ENCODE measurements around the gene HBG2. TPM values are rescaled to one million over a fixed set of nuclear protein-coding genes. Genes with fewer than 3 reads are reported as not detected.

Gene HBG2
- total and polyA plus RNA-seq, 2 of the 13 experiments (the other 11 are each of a cell fraction or from before 2014, with no cell fraction given): not detected

GRCh38 chr11:5288906-5289550, 34.4 kb upstream of the HBG2 start:
- Histone ChIP-seq H3K9me3 (ENCODE audit: low read length) (no peaks in the 10 kb centered on the region), H3K9ac (ENCODE audit: insufficient read depth, low read depth, low read length) (no peak overlapping the region), H4K20me1 (ENCODE audit: insufficient read depth, low read length) (no peaks in the 10 kb centered on the region), H3K27me3 (ENCODE audit: control insufficient read depth in 1 of 2, insufficient read depth in 2 of 2, low read length in 2 of 2) (no peaks in the 10 kb centered on the region), H3K36me3 (replicated peaks in 1 of 2; ENCODE audit: control insufficient read depth in 1 of 2, insufficient read depth in 2 of 2, low read length in 2 of 2) (no peaks in the 10 kb centered on the region), H3K27ac (ENCODE audit: extremely low read length, insufficient read depth, low read length) (no peak overlapping the region), H3K4me2 (ENCODE audit: low read depth, low read length) (no peak overlapping the region), H3K4me1 (ENCODE audit: insufficient read depth, low read length) (no peaks in the 10 kb centered on the region), H2AFZ (ENCODE audit: low read length) (no peak overlapping the region), H3K79me2 (ENCODE audit: insufficient read depth, low read length) (no peaks in the 10 kb centered on the region), H3K4me3 (replicated peaks in 1 of 3; ENCODE audit: insufficient read depth in 1 of 3, low read depth in 2 of 3, low read length in 3 of 3) (no peak overlapping the region)
- DNase-seq (ENCODE audit: low spot score) (no peak), ATAC-seq (no peak), FAIRE-seq (no peak)
- ChIA-PET POLR2A (no interaction called here), CTCF (ENCODE audit: low intra/inter-chr PET ratio, low total read pairs) (no interaction called here)
- in situ Hi-C loops (cut with HindIII; ENCODE audit: extremely low pct_ligation_motif_present, low pct_unique_long_range_greater_than_20kb): no loop called here
- intact Hi-C loops (cut with micrococcal nuclease; ENCODE audit: unreplicated experiment): no loop called here
- WGBS (ENCODE audit: low lambda C conversion rate): 0% methylated on average over 6 of the region's 6 CpGs
- no TSS peak for BruUV-seq (replicated peaks)
- TF ChIP-seq ASH2L (IDR thresholded peaks at IDR 0.05; ENCODE audit: insufficient read length, low read depth, low read length): no peak
- no peak for TF ChIP-seq PHF5A (CRISPR knock-in tag; IDR thresholded peaks at IDR 0.05; ENCODE audit: low read depth, unreplicated experiment)
- no peak for TF ChIP-seq ZNF546 (CRISPR knock-in tag; conservative IDR thresholded peaks at IDR 0.05)

- POLR2A ChIA-PET: no interaction called here
- Histone ChIP-seq H3K9ac (ENCODE audit: insufficient read depth, low read depth, low read length) (no peak overlapping the region), H3K4me2 (ENCODE audit: low read depth, low read length) (no peak overlapping the region), H3K4me3 (replicated peaks in 1 of 3; ENCODE audit: insufficient read depth in 1 of 3, low read depth in 2 of 3, low read length in 3 of 3) (no peak overlapping the region), H3K27ac (ENCODE audit: extremely low read length, insufficient read depth, low read length) (no peak overlapping the region), H3K27me3 (ENCODE audit: control insufficient read depth in 1 of 2, insufficient read depth in 2 of 2, low read length in 2 of 2) (no peaks in the 10 kb centered on the region), H3K79me2 (ENCODE audit: insufficient read depth, low read length) (no peaks in the 10 kb centered on the region), H4K20me1 (ENCODE audit: insufficient read depth, low read length) (no peaks in the 10 kb centered on the region), H2AFZ (ENCODE audit: low read length) (no peak overlapping the region), H3K9me3 (ENCODE audit: low read length) (no peaks in the 10 kb centered on the region), H3K36me3 (replicated peaks in 1 of 2; ENCODE audit: control insufficient read depth in 1 of 2, insufficient read depth in 2 of 2, low read length in 2 of 2) (no peaks in the 10 kb centered on the region), H3K4me1 (ENCODE audit: insufficient read depth, low read length) (no peaks in the 10 kb centered on the region)
- BruUV-seq (replicated peaks): no TSS peak
- CTCF ChIA-PET (ENCODE audit: low intra/inter-chr PET ratio, low total read pairs): no interaction called here
- intact Hi-C loops (cut with micrococcal nuclease; ENCODE audit: unreplicated experiment): no loop called here
- no peak for FAIRE-seq
- in situ Hi-C loops (cut with HindIII; ENCODE audit: extremely low pct_ligation_motif_present, low pct_unique_long_range_greater_than_20kb): no loop called here
- DNase-seq (ENCODE audit: low spot score): no peak
- 19% methylated on average over 7 of the region's 7 CpGs for WGBS (ENCODE audit: low lambda C conversion rate)
- no peak for ATAC-seq
- TF ChIP-seq ADNP (CRISPR knock-in tag; IDR thresholded peaks at IDR 0.05): no peak
- no peak for TF ChIP-seq KLF12 (CRISPR knock-in tag; IDR thresholded peaks at IDR 0.05; ENCODE audit: borderline replicate concordance)
- TF ChIP-seq ZC3H4 (CRISPR knock-in tag; IDR thresholded peaks at IDR 0.05; ENCODE audit: borderline replicate concordance): no peak
- no peak for TF ChIP-seq ZSCAN9 (CRISPR knock-in tag; IDR thresholded peaks at IDR 0.05; ENCODE audit: borderline replicate concordance)
- TF ChIP-seq ZNF629 (CRISPR knock-in tag; conservative IDR thresholded peaks at IDR 0.05): no peak
- no peak for TF ChIP-seq HNRNPLL (IDR thresholded peaks at IDR 0.05; ENCODE audit: low read depth, low read length, poor library complexity, severe bottlenecking)
- no peak for TF ChIP-seq ZNF350 (CRISPR knock-in tag; IDR thresholded peaks at IDR 0.05; ENCODE audit: borderline replicate concordance, low read depth)
- no peak for TF ChIP-seq TERF1 (CRISPR knock-in tag; IDR thresholded peaks at IDR 0.05)
- no peak for TF ChIP-seq KDM5A (IDR thresholded peaks at IDR 0.05; ENCODE audit: borderline replicate concordance, low read length)
- TF ChIP-seq, protein P1, sequence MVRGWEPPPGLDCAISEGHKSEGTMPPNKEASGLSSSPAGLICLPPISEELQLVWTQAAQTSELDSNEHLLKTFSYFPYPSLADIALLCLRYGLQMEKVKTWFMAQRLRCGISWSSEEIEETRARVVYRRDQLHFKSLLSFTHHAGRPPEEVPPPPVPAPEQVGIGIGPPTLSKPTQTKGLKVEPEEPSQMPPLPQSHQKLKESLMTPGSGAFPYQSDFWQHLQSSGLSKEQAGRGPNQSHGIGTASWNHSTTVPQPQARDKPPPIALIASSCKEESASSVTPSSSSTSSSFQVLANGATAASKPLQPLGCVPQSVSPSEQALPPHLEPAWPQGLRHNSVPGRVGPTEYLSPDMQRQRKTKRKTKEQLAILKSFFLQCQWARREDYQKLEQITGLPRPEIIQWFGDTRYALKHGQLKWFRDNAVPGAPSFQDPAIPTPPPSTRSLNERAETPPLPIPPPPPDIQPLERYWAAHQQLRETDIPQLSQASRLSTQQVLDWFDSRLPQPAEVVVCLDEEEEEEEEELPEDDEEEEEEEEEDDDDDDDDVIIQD (CRISPR knock-in tag; IDR thresholded peaks at IDR 0.05; ENCODE audit: low read depth): no peak
Measured at GRCh38 chr11:5288108-5288905, 33.7 kb upstream of the HBG2 start.
